Skeletal muscle tissue (tissue), 4 donors: Measurements from ENCODE around the gene MTCH1. TPM values are rescaled to one million over a fixed set of nuclear protein-coding genes. Genes with fewer than 3 reads are reported as not detected.
"Not testable (repeated sequence)": the region's sequence is repeated elsewhere in the genome, so short reads cannot be mapped to it uniquely, and the experiment has no call there.

ENCODE experiments used
- H3K27ac ChIP-seq: one replicate; pipeline ENCODE4 v1.7.0; 2013; ENCODE audit warnings: mild to moderate bottlenecking, low read depth, low read length, inconsistent platforms
- H3K27me3 ChIP-seq, 3 donors: one replicate each; pipeline ENCODE4 v1.7.0; 2013; ENCODE audit warnings: low read length in 3 of 3; ENCODE audit not compliant: control insufficient read depth in 3 of 3, insufficient read depth in 3 of 3
- H3K36me3 ChIP-seq, 3 donors: one replicate each; pipeline ENCODE4 v1.7.0; 2013; ENCODE audit warnings: low read length in 3 of 3; ENCODE audit not compliant: control insufficient read depth in 3 of 3, insufficient read depth in 3 of 3
- H3K4me1 ChIP-seq, 3 donors: one replicate each; pipeline ENCODE4 v1.7.0; 2013; ENCODE audit warnings: low read length in 3 of 3, mild to moderate bottlenecking in 3 of 3; ENCODE audit not compliant: control insufficient read depth in 3 of 3, insufficient read depth in 3 of 3
- H3K4me3 ChIP-seq, 3 donors: one replicate each; pipeline ENCODE4 v1.7.0; 2013; ENCODE audit warnings: low read length in 3 of 3
- H3K9ac ChIP-seq, 3 donors: one replicate each; pipeline ENCODE4 v1.7.0; 2013; ENCODE audit warnings: low read length in 3 of 3, mild to moderate bottlenecking in 3 of 3, moderate library complexity in 2 of 3, low read depth in 1 of 3
- H3K9me3 ChIP-seq, 3 donors: one replicate each; pipeline ENCODE4 v1.7.0; 2013; ENCODE audit warnings: low read length in 3 of 3; ENCODE audit not compliant: control insufficient read depth in 3 of 3
- total RNA-seq: library from RNA; depleted of rRNA; stranded (reverse); fragments of >200 nt; gene quantifications from one replicate; pipeline ENCODE4 v1.2.3, GENCODE V29; 2014
- donor health status: Osteomylitis.

Gene MTCH1
- total RNA-seq, 1 donor from 2014 or later, result 116 TPM

DNA sequence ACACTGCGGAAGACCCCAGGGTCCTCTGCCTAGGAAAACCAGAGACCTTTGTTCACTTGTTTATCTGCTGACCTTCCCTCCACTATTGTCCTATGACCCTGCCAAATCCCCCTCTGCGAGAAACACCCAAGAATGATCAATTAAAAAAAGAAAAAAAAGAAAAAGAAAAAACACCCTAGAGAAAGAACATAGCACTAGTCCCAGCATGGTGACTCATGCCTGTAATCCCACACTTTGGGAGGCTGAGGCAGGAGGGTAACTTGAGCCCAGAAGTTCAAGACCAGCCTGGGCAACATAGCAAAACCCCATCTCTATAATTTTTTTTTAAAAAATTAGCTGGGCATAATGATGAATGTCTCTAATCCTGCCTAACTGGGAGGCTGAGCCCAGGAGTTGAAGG lies 43.7 kb downstream of the MTCH1 start:
- not testable (repeated sequence) for H3K4me3 ChIP-seq, H3K27me3 ChIP-seq, H3K9me3 ChIP-seq, H3K27ac ChIP-seq, H3K4me1 ChIP-seq, H3K9ac ChIP-seq, H3K36me3 ChIP-seq

GRCh38 chr6:36941561-36941960 lies 44.4 kb downstream of the MTCH1 start:
- not testable (repeated sequence) for H3K36me3 ChIP-seq, H3K9ac ChIP-seq, H3K27me3 ChIP-seq, H3K4me3 ChIP-seq, H3K9me3 ChIP-seq, H3K27ac ChIP-seq, H3K4me1 ChIP-seq

- no peak overlapping the region for H3K4me3 ChIP-seq
- H3K27me3 ChIP-seq, result peaks cover 0 to 3% (median 0%) of the 10 kb centered on the region in 3 donors
- H3K9ac ChIP-seq, result no peak overlapping the region
- no peak overlapping the region for H3K27ac ChIP-seq
- H3K4me1 ChIP-seq, result no peaks in the 10 kb centered on the region
- H3K9me3 ChIP-seq, result no peaks in the 10 kb centered on the region
- no peaks in the 10 kb centered on the region for H3K36me3 ChIP-seq
These were observed 46.0 kb downstream of the MTCH1 start for GRCh38 chr6:36940027-36940426.

DNA sequence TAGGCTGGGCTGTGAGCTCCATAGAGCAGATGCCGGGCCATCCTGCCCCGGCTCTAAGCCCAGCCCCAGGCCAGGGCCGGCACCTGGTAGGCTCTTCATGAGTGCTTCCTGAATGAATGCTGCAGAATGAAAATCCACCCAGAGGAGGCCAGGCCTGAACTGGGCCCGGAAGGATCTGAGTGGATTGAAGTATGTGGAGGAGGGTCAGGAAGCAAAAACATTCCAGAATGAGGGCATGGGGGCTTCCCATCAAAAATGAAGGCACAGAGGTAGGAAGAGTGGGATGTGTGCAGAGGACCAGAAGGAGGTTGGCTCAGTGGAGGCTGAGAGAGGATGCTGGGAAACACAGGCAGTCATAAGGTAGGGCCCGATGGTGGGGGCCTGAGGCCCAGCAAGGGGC lies 47.0 kb downstream of the MTCH1 start:
- not testable (repeated sequence) for H3K4me1 ChIP-seq, H3K4me3 ChIP-seq, H3K27me3 ChIP-seq, H3K27ac ChIP-seq, H3K36me3 ChIP-seq, H3K9me3 ChIP-seq, H3K9ac ChIP-seq

DNA sequence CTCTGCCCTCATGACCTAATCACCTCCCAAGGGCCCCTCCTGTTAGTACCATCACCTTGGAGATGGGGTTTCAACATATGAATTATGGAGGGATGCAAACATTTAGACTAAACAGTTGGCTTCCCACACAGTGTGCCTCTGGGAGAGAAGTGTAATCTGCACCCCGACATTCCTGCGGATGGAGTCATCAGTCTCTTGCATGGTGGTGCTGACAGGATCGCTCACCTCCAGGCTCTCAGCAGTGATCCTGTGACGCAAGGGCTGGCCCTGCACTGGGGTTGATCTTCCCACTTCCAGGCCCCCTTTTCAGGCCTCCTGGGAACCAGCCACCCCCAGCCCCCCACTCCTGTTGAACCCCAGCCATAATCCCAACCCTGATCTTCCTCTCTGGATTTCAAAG lies 47.5 kb downstream of the MTCH1 start:
- no peaks in the 10 kb centered on the region for H3K36me3 ChIP-seq

GRCh38 chr6:36937896-36938295 lies 48.1 kb downstream of the MTCH1 start:
- Histone ChIP-seq H3K27me3 (peaks cover 0 to 3% (median 0%) of the 10 kb centered on the region in 3 donors), H3K36me3 (no peaks in the 10 kb centered on the region), H3K9me3 (no peaks in the 10 kb centered on the region), H3K4me1 (no peaks in the 10 kb centered on the region), H3K9ac (no peak overlapping the region), H3K27ac (no peak overlapping the region), H3K4me3 (no peak overlapping the region)

More for the DNA sequence above, 47.5 kb downstream of the MTCH1 start:
- H3K4me3 ChIP-seq, result no peak overlapping the region
- peaks cover 0 to 3% (median 0%) of the 10 kb centered on the region in 3 donors for H3K27me3 ChIP-seq
- H3K27ac ChIP-seq, result no peak overlapping the region
- H3K9me3 ChIP-seq, result no peaks in the 10 kb centered on the region
- no peak overlapping the region for H3K9ac ChIP-seq
- no peaks in the 10 kb centered on the region for H3K4me1 ChIP-seq

- H3K4me3 ChIP-seq, result no peak overlapping the region
- H3K9me3 ChIP-seq, result no peaks in the 10 kb centered on the region
- no peak overlapping the region for H3K9ac ChIP-seq
- no peaks in the 10 kb centered on the region for H3K4me1 ChIP-seq
- H3K36me3 ChIP-seq, result no peaks in the 10 kb centered on the region
- H3K27me3 ChIP-seq, result peaks cover 0 to 3% (median 0%) of the 10 kb centered on the region in 3 donors
- no peak overlapping the region for H3K27ac ChIP-seq
These were observed 49.2 kb downstream of the MTCH1 start for GRCh38 chr6:36936824-36937223.

GRCh38 chr6:36934901-36935300 lies 51.1 kb downstream of the MTCH1 start:
- H3K4me1 ChIP-seq, result peaks cover 3 to 6% (median 5%) of the 10 kb centered on the region in 3 donors
- no peaks in the 10 kb centered on the region for H3K27me3 ChIP-seq
- H3K9ac ChIP-seq, result no peak overlapping the region
- no peak overlapping the region for H3K4me3 ChIP-seq
- no peak overlapping the region for H3K27ac ChIP-seq
- H3K36me3 ChIP-seq, result no peaks in the 10 kb centered on the region
- no peaks in the 10 kb centered on the region for H3K9me3 ChIP-seq

DNA sequence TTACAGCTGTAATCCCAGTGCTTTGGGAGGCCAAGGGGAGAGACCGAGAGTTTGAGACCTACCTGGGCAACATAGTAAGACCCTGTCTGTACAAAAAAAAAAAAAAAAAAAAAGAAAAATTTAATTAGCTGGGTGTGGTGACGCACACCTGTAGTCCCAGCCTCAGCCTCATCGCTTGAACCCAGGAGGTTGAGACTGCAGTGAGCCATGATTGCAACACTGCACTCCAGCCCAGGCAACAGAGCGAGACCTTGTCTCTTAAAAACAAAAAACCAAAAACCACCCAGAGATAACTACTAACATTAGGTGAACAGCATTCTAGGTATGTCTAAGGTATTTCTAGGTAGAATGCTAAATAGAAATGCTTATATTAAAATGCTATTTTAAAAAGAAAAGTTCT lies 52.5 kb downstream of the MTCH1 start:
- H3K9me3 ChIP-seq, result no peaks in the 10 kb centered on the region
- no peak overlapping the region for H3K4me3 ChIP-seq
- H3K4me1 ChIP-seq, result peaks cover 16 to 19% (median 19%) of the 10 kb centered on the region in 3 donors
- no peaks in the 10 kb centered on the region for H3K27me3 ChIP-seq
- no peak overlapping the region for H3K27ac ChIP-seq
- no peaks in the 10 kb centered on the region for H3K36me3 ChIP-seq
- H3K9ac ChIP-seq, result no peak overlapping the region

- Histone ChIP-seq H3K9me3 (no peaks in the 10 kb centered on the region), H3K36me3 (no peaks in the 10 kb centered on the region), H3K9ac (no peak overlapping the region), H3K4me3 (no peak overlapping the region), H3K4me1 (peaks cover 20 to 24% (median 23%) of the 10 kb centered on the region in 3 donors), H3K27me3 (no peaks in the 10 kb centered on the region), H3K27ac (no peak overlapping the region)
These were observed 52.9 kb downstream of the MTCH1 start for GRCh38 chr6:36933102-36933501.

- no peak overlapping the region for H3K4me3 ChIP-seq
- H3K4me1 ChIP-seq, result peaks cover 36 to 39% (median 39%) of the 10 kb centered on the region in 3 donors
- peaks cover 0 to 5% (median 0%) of the 10 kb centered on the region in 3 donors for H3K36me3 ChIP-seq
- peak overlapping the region; percentile 48 for H3K27ac ChIP-seq
- H3K9me3 ChIP-seq, result no peaks in the 10 kb centered on the region
- no peak overlapping the region for H3K9ac ChIP-seq
- no peaks in the 10 kb centered on the region for H3K27me3 ChIP-seq
These were observed 55.5 kb downstream of the MTCH1 start for GRCh38 chr6:36930483-36930882.
